Measurements from ENCODE around the gene SIGLECL1. TPM values are rescaled to one million over a fixed set of nuclear protein-coding genes. Genes with fewer than 3 reads are reported as not detected.

SIGLECL1 gene
- total and polyA plus RNA-seq, 7 experiments from 2014 or later: not detected

DNA sequence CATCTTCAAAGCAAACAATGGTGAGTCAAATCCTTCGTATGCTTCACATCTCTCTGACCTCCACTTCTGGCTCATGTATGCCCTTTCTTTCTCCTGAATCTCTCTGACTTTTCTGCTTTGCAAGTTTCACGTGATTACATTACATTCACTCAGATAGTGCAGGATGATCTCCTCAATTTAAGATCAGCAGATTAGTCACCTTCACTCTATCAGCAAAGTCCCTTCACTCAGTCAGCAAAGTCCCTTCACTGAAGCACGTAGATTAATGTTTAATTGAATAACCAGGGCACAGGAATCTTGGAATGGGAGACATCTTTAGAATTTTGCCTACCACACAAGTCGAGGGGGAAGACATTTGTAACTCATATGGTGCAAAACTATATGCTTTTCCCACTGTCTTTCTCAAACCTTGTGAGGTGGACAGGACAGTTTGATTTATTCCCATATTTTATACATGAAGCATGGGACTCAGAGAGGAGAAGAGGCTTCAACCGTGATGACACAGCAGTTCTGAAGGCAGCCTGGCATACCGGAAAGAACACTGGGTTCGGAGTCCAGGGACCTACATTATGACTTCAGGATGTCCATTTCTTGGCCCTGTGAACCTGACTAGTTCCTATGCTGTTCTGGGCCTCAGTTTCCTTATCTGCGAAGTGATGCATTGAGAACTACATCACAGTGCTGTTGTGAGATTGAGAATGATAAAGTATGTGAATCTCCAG lies 23.3 kb downstream of the SIGLECL1 start:
- H3K27me3 ChIP-seq (ENCODE audit: control insufficient read depth in 2 of 2, insufficient read depth in 2 of 2, low read length in 2 of 2): no peaks in the 10 kb centered on the region
- H3K36me3 Mint-ChIP-seq: no peaks in the 10 kb centered on the region
- no peak overlapping the region for H3K4me3 Mint-ChIP-seq
- H3K36me3 ChIP-seq (ENCODE audit: control insufficient read depth in 2 of 3, insufficient read depth in 3 of 3, low read length in 3 of 3): no peaks in the 10 kb centered on the region
- ChIA-PET CTCF (no interaction called here), POLR2A (no interaction called here)
- intact Hi-C loops (cut with micrococcal nuclease): no loop called here
- H3K9me3 Mint-ChIP-seq: peaks cover 0 to 4% (median 0%) of the 10 kb centered on the region in 11 donors
- H3K4me1 Mint-ChIP-seq: peaks cover 0 to 8% (median 0%) of the 10 kb centered on the region in 7 donors
- H3K27ac ChIP-seq (ENCODE audit: low read depth, low read length): no peak overlapping the region
- H3K27ac Mint-ChIP-seq: no peak overlapping the region
- no peak overlapping the region for H3K4me3 ChIP-seq (ENCODE audit: low read length)
- peaks cover 6 to 32% (median 16%) of the 10 kb centered on the region in 5 donors for H3K27me3 Mint-ChIP-seq
- no peak for DNase-seq
- no peaks in the 10 kb centered on the region for H3K4me1 ChIP-seq (ENCODE audit: control insufficient read depth in 2 of 2, insufficient read depth in 2 of 2, low read length in 2 of 2)
- ATAC-seq: no peak
- no peaks in the 10 kb centered on the region for H3K9me3 ChIP-seq (ENCODE audit: control insufficient read depth in 2 of 3, low read length in 3 of 3)

DNA sequence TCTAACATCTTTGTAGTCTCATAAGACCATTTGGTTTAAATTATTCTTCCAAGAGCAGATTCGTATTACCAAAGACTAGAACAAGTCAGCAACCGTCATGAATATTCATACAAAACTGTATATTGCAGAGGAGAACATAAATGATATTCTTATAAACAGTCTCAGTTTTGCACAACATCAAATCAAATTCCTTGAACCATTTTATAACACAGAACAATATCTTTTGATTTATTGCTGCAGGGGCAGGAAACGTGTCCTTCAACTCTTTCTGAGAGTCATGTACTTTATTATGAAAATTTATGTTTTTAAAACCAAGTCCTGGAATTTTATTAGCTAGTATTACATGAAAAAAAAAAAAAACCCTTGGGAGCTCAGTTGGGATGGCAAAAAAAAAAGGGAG lies 26.2 kb downstream of the SIGLECL1 start:
- no peak for ATAC-seq
- ChIA-PET CTCF (no interaction called here), POLR2A (no interaction called here)
- DNase-seq: no peak
- H3K27me3 ChIP-seq (ENCODE audit: control insufficient read depth in 2 of 2, insufficient read depth in 2 of 2, low read length in 2 of 2): no peaks in the 10 kb centered on the region
- Mint-ChIP-seq H3K4me1 (peaks cover 0 to 5% (median 0%) of the 10 kb centered on the region in 7 donors), H3K9me3 (peaks cover 0 to 19% (median 4%) of the 10 kb centered on the region in 11 donors), H3K27ac (no peak overlapping the region), H3K4me3 (no peak overlapping the region), H3K27me3 (peaks cover 11 to 41% (median 31%) of the 10 kb centered on the region in 5 donors), H3K36me3 (no peaks in the 10 kb centered on the region)
- no peaks in the 10 kb centered on the region for H3K4me1 ChIP-seq (ENCODE audit: control insufficient read depth in 2 of 2, insufficient read depth in 2 of 2, low read length in 2 of 2)
- no peaks in the 10 kb centered on the region for H3K36me3 ChIP-seq (ENCODE audit: control insufficient read depth in 2 of 3, insufficient read depth in 3 of 3, low read length in 3 of 3)
- intact Hi-C loops (cut with micrococcal nuclease): no loop called here
- H3K9me3 ChIP-seq (ENCODE audit: control insufficient read depth in 2 of 3, low read length in 3 of 3): no peaks in the 10 kb centered on the region
- H3K27ac ChIP-seq (ENCODE audit: low read depth, low read length): no peak overlapping the region
- no peak overlapping the region for H3K4me3 ChIP-seq (ENCODE audit: low read length)

DNA sequence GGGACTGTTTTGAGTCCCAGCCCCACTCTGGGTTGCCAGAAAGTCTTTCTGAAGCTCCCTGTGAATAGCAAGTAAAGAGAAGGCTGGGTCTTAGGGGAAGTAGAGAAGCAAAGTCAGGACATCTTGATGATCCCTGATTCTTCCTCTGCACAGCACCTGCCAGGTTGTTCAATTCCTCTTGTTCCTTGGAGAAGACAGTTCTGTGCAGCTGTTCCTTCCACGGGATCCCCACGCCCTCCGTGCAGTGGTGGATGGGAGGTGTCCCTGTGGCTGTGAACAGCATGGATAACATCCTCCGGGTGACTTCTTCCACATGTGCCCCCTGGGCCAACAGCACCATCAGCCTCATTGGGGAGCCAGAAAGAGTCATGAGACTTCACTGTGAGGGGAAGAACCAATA lies 31.5 kb downstream of the SIGLECL1 start:
- peaks cover 0 to 3% of the 10 kb centered on the region in 2 donors for H3K27me3 ChIP-seq (ENCODE audit: control insufficient read depth in 2 of 2, insufficient read depth in 2 of 2, low read length in 2 of 2)
- Mint-ChIP-seq H3K27ac (no peak overlapping the region), H3K4me3 (no peak overlapping the region), H3K9me3 (peaks cover 0 to 38% (median 6%) of the 10 kb centered on the region in 11 donors), H3K36me3 (peaks cover 0 to 4% (median 0%) of the 10 kb centered on the region in 5 donors), H3K4me1 (no peaks in the 10 kb centered on the region), H3K27me3 (peaks cover 25 to 56% (median 36%) of the 10 kb centered on the region in 5 donors)
- H3K4me3 ChIP-seq (ENCODE audit: low read length): no peak overlapping the region
- no peak for DNase-seq
- intact Hi-C loops (cut with micrococcal nuclease): no loop called here
- no peaks in the 10 kb centered on the region for H3K4me1 ChIP-seq (ENCODE audit: control insufficient read depth in 2 of 2, insufficient read depth in 2 of 2, low read length in 2 of 2)
- no peak for ATAC-seq
- no peaks in the 10 kb centered on the region for H3K36me3 ChIP-seq (ENCODE audit: control insufficient read depth in 2 of 3, insufficient read depth in 3 of 3, low read length in 3 of 3)
- H3K9me3 ChIP-seq (ENCODE audit: control insufficient read depth in 2 of 3, low read length in 3 of 3): no peaks in the 10 kb centered on the region
- POLR2A ChIA-PET: no interaction called here
- H3K27ac ChIP-seq (ENCODE audit: low read depth, low read length): no peak overlapping the region
- CTCF ChIA-PET: no interaction called here

DNA sequence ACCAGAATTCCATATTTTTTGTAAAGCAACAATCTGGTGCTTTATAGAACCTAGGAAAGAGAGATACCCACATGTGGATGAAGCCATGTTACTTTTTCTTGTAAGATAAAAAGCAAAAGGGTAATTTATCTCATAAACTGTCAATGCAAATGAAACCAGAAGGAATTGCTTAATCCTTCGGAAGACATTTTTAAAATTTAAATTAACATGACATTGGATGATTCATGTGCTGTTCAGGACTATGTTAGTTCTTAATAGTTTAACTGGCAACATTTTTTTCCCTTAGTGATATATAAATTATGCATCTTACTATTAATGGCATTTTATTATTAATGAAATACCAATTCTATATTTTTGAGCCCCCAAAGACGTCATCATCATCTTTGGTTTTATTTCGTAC lies 34.8 kb downstream of the SIGLECL1 start:
- Histone ChIP-seq H3K4me1 (ENCODE audit: control insufficient read depth in 2 of 2, insufficient read depth in 2 of 2, low read length in 2 of 2) (no peaks in the 10 kb centered on the region), H3K27me3 (ENCODE audit: control insufficient read depth in 2 of 2, insufficient read depth in 2 of 2, low read length in 2 of 2) (peaks cover 0 to 3% of the 10 kb centered on the region in 2 donors), H3K36me3 (ENCODE audit: control insufficient read depth in 2 of 3, insufficient read depth in 3 of 3, low read length in 3 of 3) (no peaks in the 10 kb centered on the region), H3K27ac (ENCODE audit: low read depth, low read length) (no peak overlapping the region), H3K4me3 (ENCODE audit: low read length) (no peak overlapping the region), H3K9me3 (ENCODE audit: control insufficient read depth in 2 of 3, low read length in 3 of 3) (no peaks in the 10 kb centered on the region)
- H3K36me3 Mint-ChIP-seq: peaks cover 0 to 4% (median 0%) of the 10 kb centered on the region in 5 donors
- CTCF ChIA-PET: no interaction called here
- DNase-seq (no peak), ATAC-seq (no peak)
- POLR2A ChIA-PET: no interaction called here
- no peaks in the 10 kb centered on the region for H3K4me1 Mint-ChIP-seq
- peaks cover 18 to 35% (median 24%) of the 10 kb centered on the region in 5 donors for H3K27me3 Mint-ChIP-seq
- H3K9me3 Mint-ChIP-seq: peaks cover 0 to 30% (median 6%) of the 10 kb centered on the region in 11 donors
- no peak overlapping the region for H3K27ac Mint-ChIP-seq
- intact Hi-C loops (cut with micrococcal nuclease): no loop called here
- no peak overlapping the region for H3K4me3 Mint-ChIP-seq

DNA sequence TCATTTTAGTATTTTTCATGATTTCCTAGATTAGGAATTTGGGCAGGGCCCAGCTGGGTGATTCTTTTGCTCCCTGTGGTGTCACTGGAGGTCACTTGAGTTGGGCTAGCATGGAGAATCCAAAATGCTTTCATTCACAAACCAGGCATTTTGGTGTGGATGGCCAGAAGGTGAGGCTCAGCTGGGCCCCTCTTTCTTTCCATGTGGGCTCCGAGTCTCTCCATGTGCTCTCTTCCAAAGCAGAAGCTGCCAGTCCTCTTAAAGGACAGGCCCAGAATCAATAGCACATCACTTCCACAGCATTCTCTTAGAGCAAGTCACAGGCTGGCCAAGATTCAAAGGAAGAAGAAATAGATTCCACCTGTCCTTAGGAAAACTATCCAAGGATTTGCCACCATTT lies 38.8 kb downstream of the SIGLECL1 start:
- peaks cover 0 to 6% (median 0%) of the 10 kb centered on the region in 11 donors for H3K9me3 Mint-ChIP-seq
- peaks cover 0 to 4% (median 0%) of the 10 kb centered on the region in 5 donors for H3K36me3 Mint-ChIP-seq
- no peaks in the 10 kb centered on the region for H3K4me1 ChIP-seq (ENCODE audit: control insufficient read depth in 2 of 2, insufficient read depth in 2 of 2, low read length in 2 of 2)
- peaks cover 6 to 17% (median 13%) of the 10 kb centered on the region in 5 donors for H3K27me3 Mint-ChIP-seq
- no peak overlapping the region for H3K27ac ChIP-seq (ENCODE audit: low read depth, low read length)
- H3K4me3 Mint-ChIP-seq: no peak overlapping the region
- no peaks in the 10 kb centered on the region for H3K4me1 Mint-ChIP-seq
- POLR2A ChIA-PET: no interaction called here
- H3K27me3 ChIP-seq (ENCODE audit: control insufficient read depth in 2 of 2, insufficient read depth in 2 of 2, low read length in 2 of 2): peaks cover 0 to 3% of the 10 kb centered on the region in 2 donors
- no peak for ATAC-seq
- CTCF ChIA-PET: no interaction called here
- no peak for DNase-seq
- H3K9me3 ChIP-seq (ENCODE audit: control insufficient read depth in 2 of 3, low read length in 3 of 3): no peaks in the 10 kb centered on the region
- intact Hi-C loops (cut with micrococcal nuclease): no loop called here
- H3K36me3 ChIP-seq (ENCODE audit: control insufficient read depth in 2 of 3, insufficient read depth in 3 of 3, low read length in 3 of 3): no peaks in the 10 kb centered on the region
- H3K4me3 ChIP-seq (ENCODE audit: low read length): no peak overlapping the region
- no peak overlapping the region for H3K27ac Mint-ChIP-seq

DNA sequence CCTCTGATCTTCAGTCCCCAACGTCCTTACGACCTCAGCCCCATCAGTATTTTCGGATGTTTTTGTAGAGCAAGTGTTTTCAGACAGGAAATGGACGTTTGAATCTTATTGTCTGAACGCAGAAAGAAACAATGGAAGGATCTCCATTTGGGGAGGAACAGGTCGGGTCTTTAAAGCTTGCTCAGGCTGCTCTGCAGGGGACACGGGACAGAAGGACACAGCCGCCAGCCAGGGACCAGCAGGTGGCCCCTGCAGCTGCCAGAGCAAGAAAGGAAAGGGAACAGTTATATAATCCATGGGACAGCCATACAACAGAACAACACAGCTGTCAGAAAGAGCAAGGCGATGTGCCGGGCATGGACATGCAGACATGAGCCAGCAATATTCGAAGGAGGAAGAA lies 42.1 kb downstream of the SIGLECL1 start:
- Histone ChIP-seq H3K9me3 (ENCODE audit: control insufficient read depth in 2 of 3, low read length in 3 of 3) (no peaks in the 10 kb centered on the region), H3K4me3 (ENCODE audit: low read length) (no peak overlapping the region), H3K27me3 (ENCODE audit: control insufficient read depth in 2 of 2, insufficient read depth in 2 of 2, low read length in 2 of 2) (no peaks in the 10 kb centered on the region), H3K4me1 (ENCODE audit: control insufficient read depth in 2 of 2, insufficient read depth in 2 of 2, low read length in 2 of 2) (no peaks in the 10 kb centered on the region), H3K27ac (ENCODE audit: low read depth, low read length) (no peak overlapping the region), H3K36me3 (ENCODE audit: control insufficient read depth in 2 of 3, insufficient read depth in 3 of 3, low read length in 3 of 3) (no peaks in the 10 kb centered on the region)
- Mint-ChIP-seq H3K4me1 (no peaks in the 10 kb centered on the region), H3K27ac (no peak overlapping the region), H3K4me3 (no peak overlapping the region), H3K36me3 (peaks cover 0 to 4% (median 0%) of the 10 kb centered on the region in 5 donors), H3K27me3 (peaks cover 0 to 31% (median 6%) of the 10 kb centered on the region in 5 donors), H3K9me3 (peaks cover 0 to 1% (median 0%) of the 10 kb centered on the region in 11 donors)
- DNase-seq (no peak), ATAC-seq (no peak)
- ChIA-PET CTCF (no interaction called here), POLR2A (no interaction called here)
- intact Hi-C loops (cut with micrococcal nuclease): no loop called here

DNA sequence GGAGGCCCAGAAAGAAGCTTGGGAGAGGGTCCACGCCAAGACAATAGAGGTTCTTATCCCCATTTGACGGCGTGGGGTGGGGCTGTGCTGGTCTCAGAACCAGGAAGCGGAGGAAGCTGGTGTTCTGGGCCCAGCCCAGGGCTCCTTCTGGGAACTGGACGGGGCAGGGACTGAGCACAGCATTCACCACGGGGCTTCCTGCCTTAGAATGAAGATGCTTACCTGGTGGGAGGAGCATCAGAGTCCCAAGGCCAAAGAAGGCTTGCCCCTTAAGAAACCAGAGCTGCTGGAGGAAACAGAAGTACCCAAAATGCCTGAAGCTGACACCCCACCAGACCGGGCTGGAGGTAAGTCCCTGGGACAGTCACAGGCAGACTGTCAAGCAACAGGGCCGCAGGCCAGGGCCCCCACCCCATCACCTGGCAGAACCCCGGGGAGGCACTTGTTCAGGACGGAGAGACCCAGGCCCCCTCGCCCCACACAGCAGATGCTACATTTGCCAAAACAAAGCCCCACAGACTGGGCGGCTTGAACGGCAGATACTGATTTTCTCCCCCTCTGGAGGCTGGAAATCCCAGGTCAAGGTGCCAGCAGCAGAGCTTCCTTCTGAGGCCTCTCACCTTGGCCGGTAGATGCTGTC lies 42.8 kb downstream of the SIGLECL1 start:
- no peak overlapping the region for H3K4me3 Mint-ChIP-seq
- Histone ChIP-seq H3K27ac (ENCODE audit: low read depth, low read length) (no peak overlapping the region), H3K27me3 (ENCODE audit: control insufficient read depth in 2 of 2, insufficient read depth in 2 of 2, low read length in 2 of 2) (no peaks in the 10 kb centered on the region), H3K4me1 (ENCODE audit: control insufficient read depth in 2 of 2, insufficient read depth in 2 of 2, low read length in 2 of 2) (no peaks in the 10 kb centered on the region), H3K9me3 (ENCODE audit: control insufficient read depth in 2 of 3, low read length in 3 of 3) (no peaks in the 10 kb centered on the region), H3K4me3 (ENCODE audit: low read length) (no peak overlapping the region), H3K36me3 (ENCODE audit: control insufficient read depth in 2 of 3, insufficient read depth in 3 of 3, low read length in 3 of 3) (no peaks in the 10 kb centered on the region)
- intact Hi-C loops (cut with micrococcal nuclease): no loop called here
- H3K36me3 Mint-ChIP-seq: peaks cover 0 to 4% (median 0%) of the 10 kb centered on the region in 5 donors
- ChIA-PET POLR2A (no interaction called here), CTCF (no interaction called here)
- ATAC-seq (no peak), DNase-seq (no peak)
- H3K4me1 Mint-ChIP-seq: no peaks in the 10 kb centered on the region
- H3K9me3 Mint-ChIP-seq: peaks cover 0 to 1% (median 0%) of the 10 kb centered on the region in 11 donors
- H3K27ac Mint-ChIP-seq: no peak overlapping the region
- H3K27me3 Mint-ChIP-seq: peaks cover 0 to 31% (median 6%) of the 10 kb centered on the region in 5 donors

All from naive thymus-derived CD4-positive, alpha-beta T cell (primary cell).